Heart left ventricle (tissue), 13 donors: Measurements from ENCODE around the gene AFF1.

Experiments used
- CTCF ChIP-seq, 12 donors: fragments of 200-600 bp; sonication (generic) in 4 of 12; IDR thresholded peaks; one replicate each; pipeline versions ENCODE4 v1.5.0 to v1.8.0; 2018 to 2022; ENCODE audit warnings: antibody characterized with exemption in 12 of 12, mild to moderate bottlenecking in 5 of 12
- POLR2A ChIP-seq, 2 donors: fragments of 450-650 bp; IDR thresholded peaks; one replicate each; pipeline ENCODE4 v1.6.1; 2017; ENCODE audit warnings: antibody characterized with exemption in 2 of 2, mild to moderate bottlenecking in 2 of 2, moderate library complexity in 2 of 2
- donor health status: ischemic (EF 13 %, LVEDD 7.1; RV severe dilation, severe dysfunction).
- donor health status: DM: no; HTN: yes; CAD: no.
- donor health status: DM: no; HTN: no; CAD: no.
- donor health status: ischemic (EF 25% LVEDD 6.9; RV normal size, moderate dysfunction).
- donor health status: ischemic (EF 25% LVEDD 5.7; RV mildly dilated, moderate dysfunction).
- donor health status: ischemic (EF 35%, LVEDD 5.7; RV mildly dilated, moderate dysfunction).
- donor health status: nonischemic (EF 11% LVEDD 7.7; RV severe dilation, severe dysfunction).
- donor health status: DM: yes; HTN: yes; CAD: no.
- donor health status: PGD.
- donor health status: ischemic (EF 29% LVEDD 5.4; RV normal size, mild dysfunction).
- donor health status: nonischemic (EF 23%, LVEDD 6.1; RV moderate dilation, normal function).

- no peak for TF ChIP-seq CTCF (IDR thresholded peaks at IDR 0.05)
- no peak for TF ChIP-seq POLR2A (IDR thresholded peaks at IDR 0.05)
Observed at GRCh38 chr4:87019246-87019791, 84.5 kb downstream of the AFF1 start.
